PC-9 (cell line): Measurements from ENCODE around the gene ZNF738. TPM values are rescaled to one million over a fixed set of nuclear protein-coding genes. Genes with fewer than 3 reads are reported as not detected.

Experiments
- BruUV-seq: library from RNA; stranded (reverse); fragments of 400-500 nt; replicated peaks from 2 replicates; lab custom pipeline; 2021; lab: Mats Ljungman, UMichigan
- CTCF ChIA-PET: fragments of 300-600 bp; sonication (Branson Sonifier 250); formaldehyde crosslinking; loops from one replicate; lab custom pipeline; 2022; ENCODE audit warnings: antibody characterized with exemption; lab: Charles Lee
- POLR2A ChIA-PET: fragments of 300-600 bp; sonication (Branson Sonifier 250); formaldehyde crosslinking; loops from one replicate; lab custom pipeline; 2022; ENCODE audit warnings: antibody characterized with exemption; ENCODE audit not compliant: unreplicated experiment; lab: Charles Lee
- DNase-seq, 2 experiments: peaks; one replicate each; pipeline versions ENCODE4 v3.0.0 to v3.0.0-alpha.2; 2015 to 2022; ENCODE audit warnings: mixed read lengths in 1 of 2
- H2AFZ ChIP-seq: fragments of 200-600 bp; sonication (generic); 2 replicates; pipeline ENCODE4 v1.8.1; 2017; ENCODE audit warnings: antibody characterized with exemption
- H3F3A ChIP-seq: fragments of 200-600 bp; sonication (generic); 2 replicates; pipeline ENCODE4 v1.8.1; 2017; ENCODE audit warnings: antibody characterized with exemption, mild to moderate bottlenecking, low read depth; ENCODE audit not compliant: insufficient read depth
- H3K27ac ChIP-seq: fragments of 200-600 bp; sonication (generic); 2 replicates; pipeline ENCODE4 v1.6.1; 2016; ENCODE audit warnings: mixed run types
- H3K27me3 ChIP-seq: fragments of 200-600 bp; sonication (generic); 2 replicates; pipeline ENCODE4 v1.6.1; 2016; ENCODE audit warnings: low read depth, mixed run types; ENCODE audit not compliant: insufficient read depth
- H3K36me3 ChIP-seq: fragments of 200-600 bp; sonication (generic); 2 replicates; pipeline ENCODE4 v1.6.1; 2016; ENCODE audit warnings: low read depth, mixed run types
- H3K4me1 ChIP-seq: fragments of 200-600 bp; sonication (generic); replicated peaks from 2 replicates; pipeline ENCODE4 v1.6.1; 2016; ENCODE audit warnings: mixed run types; ENCODE audit not compliant: insufficient read depth
- H3K4me2 ChIP-seq: fragments of 200-600 bp; sonication (generic); 2 replicates; pipeline ENCODE4 v1.6.1; 2017; ENCODE audit warnings: mixed run types
- H3K4me3 ChIP-seq: fragments of 200-600 bp; sonication (generic); 2 replicates; pipeline ENCODE4 v1.6.1; 2016; ENCODE audit warnings: mixed run types
- H3K79me2 ChIP-seq: fragments of 200-600 bp; sonication (generic); 2 replicates; pipeline ENCODE4 v1.6.1; 2017; ENCODE audit warnings: low read depth, mixed run types
- H3K9me2 ChIP-seq: fragments of 200-600 bp; sonication (generic); 2 replicates; pipeline ENCODE4 v1.8.1; 2017; ENCODE audit warnings: mild to moderate bottlenecking; ENCODE audit not compliant: insufficient read depth
- H3K9me3 ChIP-seq: fragments of 200-600 bp; sonication (generic); 2 replicates; pipeline ENCODE4 v1.8.1; 2016; ENCODE audit warnings: low read depth; ENCODE audit not compliant: insufficient read depth
- H4K20me1 ChIP-seq: fragments of 200-600 bp; sonication (generic); 2 replicates; pipeline ENCODE4 v1.8.1; 2017; ENCODE audit not compliant: insufficient read depth
- CTCF ChIP-seq: fragments of 200-600 bp; sonication (generic); conservative IDR thresholded peaks from 2 replicates; pipeline ENCODE4 v1.6.1; 2017; ENCODE audit warnings: mixed run types, antibody characterized with exemption, mild to moderate bottlenecking, moderate library complexity
- EZH2 ChIP-seq: fragments of 200-600 bp; sonication (generic); IDR thresholded peaks from 2 replicates; pipeline ENCODE4 v1.8.0; 2017; ENCODE audit warnings: antibody characterized with exemption, low read depth
- intact Hi-C: fragments of 100-400 bp; cut with micrococcal nuclease; formaldehyde crosslinking; loops from one replicate; pipeline ENCODE4 v1.10.0; 2022; ENCODE audit not compliant: unreplicated experiment
- total RNA-seq: library from RNA; stranded (reverse); gene quantifications from 2 replicates; pipeline ENCODE4 v1.2.3, GENCODE V29; 2021

ZNF738 gene
- total RNA-seq, 1 experiment from 2014 or later, result 11.9 TPM

- Histone ChIP-seq H3K27ac (no peak overlapping the region), H4K20me1 (no peaks in the 10 kb centered on the region), H3K4me2 (no peak overlapping the region), H3K36me3 (peaks cover 57% of the 10 kb centered on the region), H2AFZ (no peak overlapping the region), H3K9me3 (peaks cover 22% of the 10 kb centered on the region), H3K4me3 (no peak overlapping the region), H3F3A (0 out of 2 replicates have a peak, but pooled peaks cover under 1% of the 10 kb centered on the region), H3K79me2 (peaks cover 13% of the 10 kb centered on the region), H3K27me3 (no peaks in the 10 kb centered on the region), H3K4me1 (peaks cover 10% of the 10 kb centered on the region; the same call in 1 of the 2 replicates), H3K9me2 (no peaks in the 10 kb centered on the region)
- ChIA-PET POLR2A (no interaction called here), CTCF (no interaction called here)
- TF ChIP-seq CTCF, result no peak
- no peak for TF ChIP-seq EZH2
- intact Hi-C loops, result no loop called here
- no TSS peak for BruUV-seq
- DNase-seq, result no peak
Measured at GRCh38 chr19:21402303-21402985, 43.6 kb downstream of the ZNF738 start.

GRCh38 chr19:21410166-21410565 lies 51.4 kb downstream of the ZNF738 start:
- CTCF ChIA-PET, result no interaction called here
- BruUV-seq, result no TSS peak
- no peak for DNase-seq

GRCh38 chr19:21422244-21422643 lies 63.4 kb downstream of the ZNF738 start:
- DNase-seq, result no peak
- Histone ChIP-seq H3K36me3 (no peaks in the 10 kb centered on the region), H3K27me3 (no peaks in the 10 kb centered on the region), H3K4me1 (no peaks in the 10 kb centered on the region), H3K9me3 (peaks cover 71% of the 10 kb centered on the region), H3K4me3 (no peak overlapping the region), H3K79me2 (no peaks in the 10 kb centered on the region), H3F3A (no peaks in the 10 kb centered on the region), H4K20me1 (no peaks in the 10 kb centered on the region), H3K4me2 (no peak overlapping the region), H3K27ac (no peak overlapping the region), H3K9me2 (no peaks in the 10 kb centered on the region), H2AFZ (no peak overlapping the region)
- TF ChIP-seq EZH2 (no peak), CTCF (no peak)
- BruUV-seq, result no TSS peak
- ChIA-PET CTCF (no interaction called here), POLR2A (no interaction called here)
- intact Hi-C loops, result no loop called here

More at GRCh38 chr19:21410166-21410565, 51.4 kb downstream of the ZNF738 start:
- TF ChIP-seq EZH2 (no peak), CTCF (no peak)
- H3K27ac ChIP-seq, result no peak overlapping the region
- H3K79me2 ChIP-seq, result no peaks in the 10 kb centered on the region
- H3K9me3 ChIP-seq, result peaks cover 52% of the 10 kb centered on the region
- no peak overlapping the region for H3K4me2 ChIP-seq
- no peak overlapping the region for H3K4me3 ChIP-seq
- no peak overlapping the region for H2AFZ ChIP-seq
- no peaks in the 10 kb centered on the region for H3K27me3 ChIP-seq
- no peaks in the 10 kb centered on the region for H3K4me1 ChIP-seq
- no peaks in the 10 kb centered on the region for H3F3A ChIP-seq
- peaks cover 64% of the 10 kb centered on the region for H3K36me3 ChIP-seq
- no peaks in the 10 kb centered on the region for H4K20me1 ChIP-seq
- intact Hi-C loops, result no loop called here
- H3K9me2 ChIP-seq, result no peaks in the 10 kb centered on the region
- POLR2A ChIA-PET, result no interaction called here
